RKO (cell line): ENCODE results near the gene EPS8L2.

Source experiments
- DNase-seq: peaks from one replicate; pipeline ENCODE4 v3.0.0-alpha.2; 2016; ENCODE audit warnings: low spot score

EPS8L2 gene

DNA sequence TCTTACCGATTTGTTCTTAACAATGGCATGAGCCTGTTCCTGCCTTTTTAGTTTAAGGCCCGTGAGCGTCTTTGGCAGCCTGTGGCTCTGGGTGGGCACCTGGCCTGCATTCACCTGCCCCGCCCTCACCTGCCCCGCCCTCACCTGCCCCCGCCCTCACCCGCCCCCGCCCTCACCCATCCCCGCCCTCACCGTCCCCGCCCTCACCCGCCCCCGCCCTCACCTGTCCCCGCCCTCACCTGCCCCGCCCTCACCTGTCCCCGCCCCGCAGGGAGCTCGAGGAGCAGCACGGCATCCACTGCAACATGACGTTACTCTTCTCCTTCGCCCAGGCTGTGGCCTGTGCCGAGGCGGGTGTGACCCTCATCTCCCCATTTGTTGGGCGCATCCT is 57.0 kb downstream of the EPS8L2 start:
- no peak for DNase-seq

DNA sequence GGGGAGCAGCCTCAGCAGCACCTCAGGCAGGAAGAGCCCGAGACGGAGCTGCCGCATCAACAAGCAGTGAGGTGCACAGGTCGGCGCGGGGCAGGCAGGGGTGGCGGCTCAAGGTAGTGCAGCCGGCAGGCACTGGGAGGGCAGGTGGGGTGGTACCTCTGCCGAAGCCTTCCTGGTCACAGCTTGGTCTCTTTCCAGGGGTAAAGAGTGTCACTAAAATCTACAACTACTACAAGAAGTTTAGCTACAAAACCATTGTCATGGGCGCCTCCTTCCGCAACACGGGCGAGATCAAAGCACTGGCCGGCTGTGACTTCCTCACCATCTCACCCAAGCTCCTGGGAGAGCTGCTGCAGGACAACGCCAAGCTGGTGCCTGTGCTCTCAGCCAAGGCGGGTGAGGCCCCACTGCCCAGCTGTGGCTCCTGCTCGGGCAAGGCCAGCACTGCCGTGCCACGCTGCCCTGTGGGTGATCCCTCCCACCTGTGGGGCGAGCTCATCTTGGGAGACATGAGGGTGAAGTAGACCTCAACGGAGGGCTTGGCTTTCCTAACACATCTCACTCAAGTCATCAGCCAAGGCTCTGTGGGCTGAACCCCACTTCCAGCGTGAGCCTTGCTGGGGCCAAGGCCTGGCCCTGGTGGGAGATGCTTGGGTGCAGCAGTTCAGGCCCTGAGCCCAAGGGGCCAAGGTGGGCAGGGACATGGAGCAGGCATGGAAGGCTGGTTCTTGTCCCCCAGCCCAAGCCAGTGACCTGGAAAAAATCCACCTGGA is 57.7 kb downstream of the EPS8L2 start:
- no peak for DNase-seq

DNA sequence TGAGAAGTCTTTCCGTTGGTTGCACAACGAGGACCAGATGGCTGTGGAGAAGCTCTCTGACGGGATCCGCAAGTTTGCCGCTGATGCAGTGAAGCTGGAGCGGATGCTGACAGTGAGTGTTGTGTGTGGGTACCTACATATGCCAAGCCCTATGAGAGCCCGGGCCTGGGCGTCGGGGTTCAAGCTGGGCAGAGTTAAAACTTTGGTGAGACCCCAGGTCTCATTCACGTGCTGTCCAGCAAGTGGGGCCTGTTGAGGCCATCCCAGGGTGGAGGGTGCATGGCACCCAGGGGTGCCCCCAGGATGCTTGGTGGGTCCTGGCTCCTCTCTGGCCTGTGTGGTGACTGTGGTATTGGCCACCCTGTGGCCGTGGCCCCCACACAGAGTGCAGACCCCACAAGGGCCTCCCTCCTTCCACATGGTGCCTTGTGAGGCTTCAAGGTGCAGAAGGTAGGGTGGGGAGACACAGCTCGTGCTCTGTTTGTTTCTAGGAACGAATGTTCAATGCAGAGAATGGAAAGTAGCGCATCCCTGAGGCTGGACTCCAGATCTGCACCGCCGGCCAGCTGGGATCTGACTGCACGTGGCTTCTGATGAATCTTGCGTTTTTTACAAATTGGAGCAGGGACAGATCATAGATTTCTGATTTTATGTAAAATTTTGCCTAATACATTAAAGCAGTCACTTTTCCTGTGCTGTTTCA is 58.4 kb downstream of the EPS8L2 start:
- no peak for DNase-seq

DNA sequence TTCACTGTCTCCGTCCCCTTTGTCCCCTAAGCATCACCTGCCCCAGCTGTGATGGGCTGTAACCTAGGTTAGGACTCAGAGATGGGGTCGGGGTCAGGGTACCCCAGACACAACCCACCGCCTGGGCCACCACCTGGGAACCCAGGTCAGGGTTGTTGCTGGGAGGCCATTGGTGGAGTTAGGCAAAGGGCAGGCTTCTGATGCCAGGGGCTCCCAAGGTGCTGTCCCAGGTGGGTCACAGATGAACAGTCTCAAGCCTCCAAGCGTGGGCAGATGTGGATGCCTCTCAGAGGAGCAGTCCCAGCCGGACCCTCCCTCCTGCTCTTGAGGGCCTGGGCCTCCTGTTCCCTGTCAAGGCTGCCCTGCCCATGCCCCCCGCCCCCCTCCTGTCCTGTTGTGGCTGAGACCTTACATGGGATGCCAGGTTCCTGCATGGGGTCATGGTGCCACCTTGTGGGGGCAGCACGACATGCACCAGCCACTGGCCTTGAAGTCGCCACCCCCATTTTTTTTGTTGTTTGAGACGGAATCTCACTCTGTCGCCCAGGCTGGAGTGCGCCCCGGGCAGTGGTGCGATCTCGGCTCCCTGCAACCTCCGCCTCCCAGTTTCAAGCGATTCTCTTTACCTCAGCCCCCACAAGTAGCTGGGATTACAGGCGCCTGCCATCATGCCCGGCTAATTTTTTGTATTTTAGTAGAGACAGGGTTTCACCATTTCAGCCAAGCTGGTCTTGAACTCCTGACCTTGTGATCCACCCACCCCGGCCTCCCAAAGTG is 59.2 kb downstream of the EPS8L2 start:
- DNase-seq: peak; percentile 61

DNA sequence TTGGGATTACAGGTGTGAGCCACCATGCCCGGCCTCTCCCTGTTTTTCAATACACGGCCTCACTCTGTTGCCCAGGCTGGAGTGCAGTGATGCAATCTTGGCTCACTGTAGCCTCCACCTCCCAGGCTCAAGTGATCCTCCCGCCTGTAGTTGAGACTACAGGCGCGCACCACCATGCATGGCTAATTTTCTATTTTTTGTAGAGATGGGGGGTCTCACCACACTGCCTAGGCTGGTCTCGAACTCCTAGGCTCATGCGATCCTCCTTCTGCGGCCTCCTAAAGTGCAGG is 59.7 kb downstream of the EPS8L2 start:
- DNase-seq: no peak

DNA sequence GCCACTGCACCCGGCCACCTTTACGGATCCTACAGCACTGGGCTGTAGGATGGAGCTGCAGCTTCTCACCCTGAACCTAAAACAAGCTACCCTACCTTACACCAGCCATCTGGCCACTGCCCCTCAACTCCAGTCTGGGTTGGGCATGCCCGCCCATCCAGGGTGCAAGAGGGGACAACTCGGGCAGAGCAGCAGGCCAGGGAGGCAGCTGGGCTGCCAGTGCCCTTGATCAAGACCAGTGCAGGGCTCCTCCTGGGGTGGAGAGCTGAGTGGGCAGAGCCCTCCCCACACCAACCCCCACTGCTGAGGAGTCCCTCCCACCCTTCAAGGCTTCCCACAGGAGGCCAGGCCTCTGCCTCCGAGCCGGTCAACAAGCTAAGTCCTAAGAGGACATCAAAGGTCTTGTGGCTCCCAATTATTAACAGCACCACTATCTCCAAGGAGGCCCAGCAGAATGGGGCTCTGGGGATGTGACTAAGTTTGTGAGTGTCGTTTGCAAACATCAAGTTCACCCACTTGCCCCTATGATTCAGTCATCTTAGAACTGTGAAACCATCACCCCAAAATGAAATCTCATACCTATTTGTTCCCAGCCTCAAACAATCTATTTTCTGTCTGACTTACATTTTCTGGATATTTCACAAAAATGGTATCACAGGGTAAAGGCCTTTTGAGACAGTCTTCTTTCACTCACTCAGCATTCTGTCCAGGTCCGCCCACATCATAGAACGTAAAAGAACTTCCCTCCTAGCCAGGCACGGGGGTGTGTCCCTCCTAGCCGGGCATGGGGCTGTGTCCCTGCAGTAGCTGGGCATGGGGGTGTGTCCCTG is 60.3 kb downstream of the EPS8L2 start:
- DNase-seq: no peak

DNA sequence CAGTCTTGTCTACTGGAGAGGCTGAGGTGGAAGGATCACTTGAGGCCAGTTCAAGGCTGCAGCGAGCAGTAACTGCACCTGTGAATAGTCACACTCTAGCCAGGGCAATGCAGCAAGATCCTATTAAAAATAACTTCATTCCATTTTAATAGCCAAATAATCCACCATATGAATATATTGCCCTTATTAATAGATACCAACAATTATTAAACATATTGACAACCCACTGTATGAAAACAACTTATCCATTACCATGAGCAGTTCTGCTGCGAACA is 60.8 kb downstream of the EPS8L2 start:
- DNase-seq: no peak

DNA sequence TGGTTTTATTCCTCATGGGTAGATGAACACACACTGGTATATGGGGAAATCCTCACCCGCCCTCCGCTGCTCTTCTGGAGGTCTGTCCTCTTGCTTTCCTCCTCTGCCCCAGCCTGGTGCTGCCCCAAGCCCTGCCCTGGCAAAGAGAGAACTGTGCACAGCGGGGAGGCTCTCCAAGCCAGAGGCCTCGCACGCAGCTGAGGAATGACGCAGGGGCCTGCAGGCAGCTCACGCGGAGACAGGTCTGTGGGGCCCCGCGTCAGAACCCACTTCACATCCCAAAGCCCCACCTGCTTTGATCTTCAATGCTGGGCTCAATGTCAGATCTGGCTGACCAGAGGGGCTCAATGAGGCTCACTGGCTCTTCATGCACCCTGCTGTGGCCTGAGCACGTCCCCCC is 61.2 kb downstream of the EPS8L2 start:
- DNase-seq: no peak

DNA sequence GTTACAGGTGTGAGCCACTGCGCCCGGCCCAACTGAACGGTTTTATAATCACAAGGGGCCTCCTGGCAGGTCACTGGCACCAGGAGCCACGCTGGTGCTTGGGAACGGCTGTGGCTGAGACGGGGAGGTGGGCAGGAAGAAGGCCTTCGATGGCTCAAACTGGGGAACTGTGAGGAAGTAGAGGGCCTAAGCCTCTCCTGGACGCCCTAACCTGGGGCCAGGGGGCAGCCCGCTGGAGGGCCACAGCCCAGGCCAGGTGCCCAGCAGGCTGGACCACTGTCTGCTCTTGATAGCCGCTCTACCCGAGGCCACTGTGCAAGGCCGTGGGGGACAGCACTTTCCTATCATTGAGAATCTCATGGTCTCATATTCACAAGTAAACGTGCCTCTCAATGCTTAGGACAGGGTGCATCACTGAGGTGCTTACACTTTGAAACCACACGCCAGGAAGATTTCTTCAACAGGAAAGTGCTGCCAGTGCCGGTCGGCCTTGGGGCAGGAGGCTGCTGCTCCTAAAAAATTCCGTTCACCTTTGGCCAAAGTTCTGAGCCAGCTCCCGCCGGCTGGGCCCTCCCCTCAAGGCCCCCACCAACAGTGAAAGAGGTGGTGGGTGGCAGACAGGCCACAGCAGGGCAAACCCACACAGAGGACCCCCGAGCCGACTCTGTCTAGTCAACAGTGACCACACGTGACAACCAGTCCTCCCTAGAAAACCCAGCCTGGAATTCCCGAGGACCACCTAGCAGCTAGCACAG is 64.0 kb downstream of the EPS8L2 start:
- DNase-seq: no peak

DNA sequence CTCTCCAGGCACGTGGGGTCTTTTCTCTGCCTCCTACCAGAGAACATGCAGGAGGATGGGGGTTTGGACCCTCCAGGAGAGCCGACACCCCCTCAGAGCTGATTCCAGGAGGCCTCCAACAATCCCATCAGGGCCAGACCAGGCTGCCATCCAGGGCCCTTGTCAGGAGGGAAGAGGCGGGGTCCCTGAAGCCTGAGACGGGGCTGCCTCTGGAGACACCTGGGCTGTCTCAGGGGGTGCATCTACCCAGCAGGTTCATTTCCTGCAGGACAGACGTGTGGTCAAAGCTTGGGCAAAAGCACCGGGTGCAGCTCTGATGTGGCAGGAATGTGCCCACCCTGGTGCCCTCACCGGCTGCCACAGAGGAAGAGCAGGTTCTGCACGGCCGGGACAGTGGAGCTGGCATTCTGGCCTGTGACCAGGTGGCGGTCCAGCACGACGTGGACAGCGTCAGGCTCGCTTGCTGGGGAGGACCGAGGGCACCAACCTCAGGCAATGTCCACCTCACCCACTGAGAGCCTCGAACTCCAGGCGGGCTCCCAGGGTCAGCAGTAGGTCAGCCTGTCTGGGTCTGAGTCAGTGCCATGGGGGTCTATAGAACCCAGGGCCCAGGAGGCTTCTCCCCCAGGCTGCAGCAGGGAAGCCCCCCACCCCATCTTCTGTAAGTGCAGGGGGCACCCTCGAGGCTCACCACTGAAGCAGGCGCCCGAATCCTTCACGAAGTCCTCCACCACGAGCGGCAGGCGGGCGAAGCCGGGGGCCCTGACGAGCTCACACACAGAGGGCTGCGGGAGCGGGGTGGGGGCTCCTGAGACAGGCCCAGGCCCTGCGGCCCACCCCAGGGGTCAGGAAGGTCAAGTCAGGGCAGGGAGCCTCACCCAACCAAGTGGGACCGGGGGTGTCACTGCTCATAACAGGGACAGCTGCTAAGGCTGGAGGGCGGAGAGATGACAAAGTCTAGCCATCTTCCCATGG is 64.9 kb downstream of the EPS8L2 start:
- DNase-seq: no peak

DNA sequence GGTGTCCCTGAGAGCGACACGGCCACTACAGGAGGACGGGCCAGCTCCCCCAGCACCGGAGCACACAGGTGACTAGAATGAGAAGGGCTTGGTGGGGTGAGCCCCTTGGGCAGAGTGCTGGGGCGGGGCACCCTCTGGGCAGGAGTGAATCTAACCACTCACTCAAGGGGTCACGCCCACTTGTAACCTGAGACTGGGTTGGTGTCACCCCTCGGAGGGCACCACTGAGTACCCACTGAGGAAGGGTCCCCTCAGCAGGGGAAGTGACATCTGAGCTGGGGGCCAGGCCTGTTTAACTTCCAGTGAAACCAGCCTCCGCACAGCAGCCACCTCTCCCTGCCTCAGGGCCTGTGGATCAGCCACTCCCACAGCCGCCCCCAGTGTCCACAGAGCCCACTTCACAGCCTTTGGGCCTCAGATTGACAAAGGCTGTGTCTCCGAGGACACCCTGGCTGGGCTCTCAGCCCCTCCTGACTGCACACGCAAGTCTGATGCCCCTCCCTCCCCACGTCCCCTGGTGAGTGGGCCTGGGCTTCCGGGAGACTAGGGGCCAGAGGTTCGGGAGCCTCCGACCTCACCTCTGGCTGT is 65.7 kb downstream of the EPS8L2 start:
- DNase-seq: no peak

DNA sequence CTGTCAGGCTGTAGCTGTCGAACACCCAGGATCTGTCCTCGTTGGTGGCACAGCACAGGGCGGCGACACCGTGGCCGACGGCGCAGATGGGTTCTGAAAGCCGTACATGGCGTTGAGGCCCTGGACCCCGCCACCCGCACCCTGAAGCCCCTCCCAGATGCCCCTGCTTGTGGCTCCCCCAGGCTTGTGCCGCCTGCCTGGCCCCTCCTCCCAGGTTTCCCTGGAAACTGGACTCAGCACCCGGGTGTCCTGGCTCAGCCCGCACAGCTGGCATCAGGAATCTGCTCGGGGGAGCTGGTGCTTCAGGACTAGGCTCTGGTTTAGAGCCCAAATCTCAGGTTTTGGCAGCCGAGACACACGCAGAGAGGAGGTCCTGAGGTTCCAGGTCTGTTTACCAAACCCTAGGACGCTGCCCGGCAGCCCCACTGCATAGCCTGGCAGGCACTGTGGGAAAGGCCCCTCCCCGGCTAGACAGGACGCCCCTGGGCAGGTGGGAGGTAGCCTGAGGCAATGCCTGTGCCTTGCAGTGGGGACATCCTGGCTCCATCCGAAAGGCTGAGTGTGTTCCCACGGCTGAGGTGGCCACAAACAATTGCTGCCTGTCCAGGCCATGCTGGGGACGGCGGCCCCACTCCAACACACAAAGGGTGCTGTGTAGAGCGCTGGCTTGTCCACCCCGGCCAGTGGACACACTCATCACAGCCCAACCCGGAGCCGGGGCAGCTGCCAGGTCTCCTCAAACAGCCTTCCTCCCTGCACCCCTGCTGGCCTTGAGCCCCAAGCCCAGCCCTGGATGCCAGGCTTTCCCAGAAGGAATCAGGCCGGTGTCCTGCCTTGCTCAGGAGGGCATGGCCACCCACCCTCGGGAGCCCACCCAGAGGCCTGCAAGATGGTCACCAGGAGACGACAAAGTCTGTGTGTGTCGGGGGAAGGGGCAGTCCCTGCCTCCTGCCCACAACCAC is 66.7 kb downstream of the EPS8L2 start:
- no peak for DNase-seq

DNA sequence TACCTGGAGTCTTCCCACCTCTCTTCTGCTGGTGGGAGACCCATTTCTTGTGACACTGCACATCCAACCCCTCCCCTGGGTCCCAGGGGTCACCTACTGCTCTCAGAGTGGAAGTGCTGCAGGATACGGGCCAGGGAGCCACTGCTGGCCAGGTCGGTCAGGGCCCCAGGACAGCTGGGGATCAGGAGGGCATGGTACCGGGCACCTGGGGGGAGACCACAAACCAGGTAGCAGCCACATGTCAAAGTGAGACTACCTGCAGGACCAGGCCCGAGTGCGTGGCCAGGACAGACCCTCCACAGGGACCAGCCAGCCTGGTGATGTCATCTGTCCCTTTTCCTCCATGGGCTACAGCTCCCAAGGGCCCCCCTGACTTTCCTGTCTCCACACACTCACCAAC is 67.4 kb downstream of the EPS8L2 start:
- no peak for DNase-seq

DNA sequence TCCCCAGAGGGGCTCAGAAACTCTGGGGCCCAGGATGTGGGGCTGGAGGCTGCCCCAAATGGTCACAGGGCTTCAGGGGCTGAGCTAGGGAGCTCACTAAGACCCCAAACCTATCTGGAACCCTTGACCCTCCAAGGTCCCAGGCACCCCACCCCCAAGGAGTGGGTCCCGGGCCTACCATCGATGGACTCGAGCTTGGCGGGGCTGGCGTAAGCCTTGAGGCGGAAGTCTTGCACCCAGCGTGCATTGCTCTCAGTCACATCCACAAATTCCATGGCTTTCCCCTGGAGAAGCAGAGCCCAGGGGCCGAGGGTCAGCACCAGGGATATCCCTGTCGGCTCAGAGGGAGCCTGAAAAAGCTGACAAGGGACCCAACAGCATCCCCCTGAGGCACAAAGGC is 67.8 kb downstream of the EPS8L2 start:
- no peak for DNase-seq

DNA sequence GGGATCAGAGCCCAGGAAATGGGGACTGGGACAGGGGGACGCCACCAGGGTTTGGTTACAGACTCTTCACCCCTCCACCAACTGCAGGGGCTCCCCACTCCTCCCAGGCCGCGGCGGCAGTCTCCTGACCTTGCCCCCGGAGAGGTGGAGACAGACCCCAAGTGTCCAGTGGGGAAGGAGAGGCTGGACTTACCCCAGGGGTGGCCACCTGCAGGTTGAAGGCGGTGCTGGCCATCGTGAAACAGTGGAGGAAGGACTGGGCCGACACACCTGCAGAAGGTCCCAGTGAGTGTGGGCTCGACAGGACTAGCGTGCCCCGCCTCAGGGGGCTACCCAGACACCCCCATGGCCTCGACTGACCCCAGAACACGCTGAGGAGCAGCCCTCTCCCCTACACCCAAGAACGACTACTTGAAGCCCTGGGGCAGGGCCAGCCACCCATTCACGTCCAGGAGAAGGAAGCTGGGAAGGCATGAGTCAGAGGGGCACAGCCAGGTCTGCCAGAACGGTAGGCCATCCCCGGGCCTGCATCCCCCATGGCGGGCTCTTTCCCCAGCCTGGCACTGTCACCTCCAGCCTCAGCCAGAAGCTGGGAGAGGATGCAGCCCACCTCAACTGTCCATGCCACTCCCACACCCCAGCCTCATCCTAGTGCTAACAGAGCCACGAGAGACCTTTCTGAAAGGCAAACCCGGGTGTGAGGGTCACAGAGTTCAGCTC is 69.0 kb downstream of the EPS8L2 start:
- DNase-seq: peak; percentile 56

DNA sequence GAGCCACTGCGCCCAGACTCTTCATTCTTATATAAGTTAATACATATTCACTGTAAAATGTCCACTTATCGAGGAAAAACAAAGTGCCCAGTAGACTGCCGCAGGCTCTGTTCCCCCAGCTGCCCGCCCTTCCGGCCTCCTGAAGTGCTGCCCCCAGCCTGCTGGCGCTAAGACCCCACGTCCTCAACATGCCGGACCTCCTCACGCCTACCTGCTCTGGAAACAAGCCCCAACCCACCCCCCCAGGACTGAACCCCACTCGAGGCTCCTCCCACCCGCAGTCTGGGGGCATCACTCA is 70.2 kb downstream of the EPS8L2 start:
- DNase-seq: peak; percentile 50

DNA sequence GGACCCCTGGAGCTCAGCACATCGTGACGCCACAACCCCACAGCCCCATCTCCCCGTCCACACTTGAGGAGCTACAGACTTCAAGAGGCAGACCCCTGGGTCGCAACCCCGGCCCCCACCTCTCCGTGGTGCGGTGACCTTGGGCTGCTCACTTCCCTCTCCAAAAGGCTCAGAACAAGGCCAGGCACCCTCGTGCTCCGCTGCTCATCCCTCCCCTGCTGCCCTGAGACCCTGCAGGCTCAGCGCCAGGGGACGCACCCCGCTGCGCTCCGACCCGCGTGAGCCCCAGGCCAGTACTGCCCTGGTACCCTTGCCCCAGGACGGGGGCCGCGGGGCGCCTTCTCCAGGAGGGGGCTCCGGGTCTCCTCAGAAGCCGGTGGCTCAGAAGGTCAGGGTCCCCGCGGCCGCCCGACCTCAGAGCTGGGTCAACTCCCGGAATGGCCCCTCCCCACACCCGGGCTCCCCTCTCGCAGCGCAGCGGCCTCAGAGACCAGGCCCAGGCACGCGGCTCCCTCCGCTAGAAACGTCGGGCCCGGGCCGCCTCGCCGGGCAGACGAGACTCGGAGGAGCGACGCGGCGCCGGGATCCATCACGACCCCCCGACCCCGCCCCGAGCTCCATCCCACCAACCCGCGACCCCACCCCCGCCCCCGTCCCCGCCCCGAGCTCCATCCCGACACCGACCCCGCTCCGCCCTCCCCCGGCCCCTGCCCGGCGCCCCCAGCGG is 70.7 kb downstream of the EPS8L2 start:
- peak; percentile 38 for DNase-seq
